DLD1 (cell line): ENCODE results near the gene CDY2A.
"Not testable (repeated sequence)": the region's sequence is repeated elsewhere in the genome, so short reads cannot be mapped to it uniquely, and the experiment has no call there.

Experiments
- in situ Hi-C: cut with HindIII; loops from 2 replicates; pipeline ENCODE4 v1.10.0; 2017; ENCODE audit warnings: low sequenced_read_pairs

Gene CDY2A, protein sequence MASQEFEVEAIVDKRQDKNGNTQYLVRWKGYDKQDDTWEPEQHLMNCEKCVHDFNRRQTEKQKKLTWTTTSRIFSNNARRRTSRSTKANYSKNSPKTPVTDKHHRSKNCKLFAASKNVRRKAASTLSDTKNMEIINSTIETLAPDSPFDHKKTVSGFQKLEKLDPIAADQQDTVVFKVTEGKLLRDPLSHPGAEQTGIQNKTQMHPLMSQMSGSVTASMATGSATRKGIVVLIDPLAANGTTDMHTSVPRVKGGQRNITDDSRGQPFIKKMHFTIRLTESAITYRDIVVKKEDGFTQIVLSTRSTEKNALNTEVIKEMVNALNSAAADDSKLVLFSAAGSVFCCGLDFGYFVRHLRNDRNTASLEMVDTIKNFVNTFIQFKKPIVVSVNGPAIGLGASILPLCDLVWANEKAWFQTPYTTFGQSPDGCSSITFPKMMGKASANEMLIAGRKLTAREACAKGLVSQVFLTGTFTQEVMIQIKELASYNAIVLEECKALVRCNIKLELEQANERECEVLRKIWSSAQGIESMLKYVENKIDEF

DNA sequence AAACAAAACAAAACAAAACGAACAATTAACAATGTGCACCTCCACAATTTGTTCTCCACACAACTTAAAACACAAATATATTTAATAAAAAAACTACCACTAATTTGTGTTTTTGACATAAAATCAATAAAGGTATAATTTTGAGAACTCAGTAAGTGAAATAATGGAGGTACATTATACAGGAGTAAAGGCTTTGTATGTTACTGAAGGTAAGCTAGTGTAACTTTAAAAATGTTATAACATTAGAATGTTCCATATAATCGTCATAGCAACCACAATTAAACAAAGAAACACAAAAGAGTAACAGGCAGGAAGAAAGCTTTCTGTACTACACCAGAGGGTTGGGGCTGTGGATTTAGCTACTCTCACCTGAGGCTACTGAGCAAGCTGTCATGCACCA lies at the start of gene CDY2A:
Gene CDY2A (plus strand): TSS at position 301 of the 400 bp plus-strand sequence. CDS start 328 bp downstream, outside the sequence.
- in situ Hi-C loops, result not testable (repeated sequence)

GRCh38 chrY:17997586-17997985 lies 28.0 kb upstream of the CDY2A start:
- in situ Hi-C loops, result not testable (repeated sequence)

DNA sequence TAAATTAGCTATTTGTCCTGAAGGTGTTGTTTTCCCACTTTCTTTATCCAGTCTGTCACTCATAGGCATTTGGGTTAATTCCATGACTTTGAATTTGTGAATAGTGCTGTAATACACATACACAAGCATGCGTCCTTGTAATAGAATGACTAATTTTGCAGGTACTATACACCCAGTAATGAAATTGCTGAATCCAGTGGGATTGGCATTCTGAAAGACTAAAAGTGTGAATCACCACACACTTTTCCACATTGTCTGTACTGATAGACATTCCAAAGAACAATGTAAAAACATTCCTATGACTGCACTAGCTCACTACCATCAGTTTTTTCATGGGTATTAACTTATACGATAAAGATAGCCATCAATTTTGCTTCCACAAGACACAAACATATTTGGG lies 27.3 kb upstream of the CDY2A start:
- in situ Hi-C loops, result not testable (repeated sequence)

DNA sequence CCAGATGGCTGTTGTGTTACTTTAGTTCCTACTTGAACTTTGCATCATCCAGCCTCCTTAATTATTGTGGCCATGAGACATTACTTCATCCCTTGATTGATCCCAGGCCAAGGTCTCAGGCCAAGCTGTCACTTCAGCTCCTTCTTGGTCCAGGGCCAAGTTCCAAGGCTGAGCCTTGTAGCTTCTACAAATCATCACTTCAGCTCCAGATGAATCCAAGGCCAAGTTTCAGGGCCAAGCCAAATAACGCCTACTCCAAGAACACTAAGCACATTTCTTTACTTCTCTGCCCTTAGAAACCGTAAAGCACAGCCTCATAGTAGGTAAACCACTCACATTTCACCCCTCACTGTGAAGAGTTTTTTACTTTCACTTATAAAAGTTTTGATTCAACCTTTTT lies 1.7 kb upstream of the CDY2A start:
- in situ Hi-C loops, result not testable (repeated sequence)

- in situ Hi-C loops, result not testable (repeated sequence)
These were observed 3.3 kb downstream of the CDY2A start for GRCh38 chrY:18028845-18029244.

- in situ Hi-C loops, result not testable (repeated sequence)
These were observed 4.6 kb downstream of the CDY2A start for GRCh38 chrY:18030178-18030577.

DNA sequence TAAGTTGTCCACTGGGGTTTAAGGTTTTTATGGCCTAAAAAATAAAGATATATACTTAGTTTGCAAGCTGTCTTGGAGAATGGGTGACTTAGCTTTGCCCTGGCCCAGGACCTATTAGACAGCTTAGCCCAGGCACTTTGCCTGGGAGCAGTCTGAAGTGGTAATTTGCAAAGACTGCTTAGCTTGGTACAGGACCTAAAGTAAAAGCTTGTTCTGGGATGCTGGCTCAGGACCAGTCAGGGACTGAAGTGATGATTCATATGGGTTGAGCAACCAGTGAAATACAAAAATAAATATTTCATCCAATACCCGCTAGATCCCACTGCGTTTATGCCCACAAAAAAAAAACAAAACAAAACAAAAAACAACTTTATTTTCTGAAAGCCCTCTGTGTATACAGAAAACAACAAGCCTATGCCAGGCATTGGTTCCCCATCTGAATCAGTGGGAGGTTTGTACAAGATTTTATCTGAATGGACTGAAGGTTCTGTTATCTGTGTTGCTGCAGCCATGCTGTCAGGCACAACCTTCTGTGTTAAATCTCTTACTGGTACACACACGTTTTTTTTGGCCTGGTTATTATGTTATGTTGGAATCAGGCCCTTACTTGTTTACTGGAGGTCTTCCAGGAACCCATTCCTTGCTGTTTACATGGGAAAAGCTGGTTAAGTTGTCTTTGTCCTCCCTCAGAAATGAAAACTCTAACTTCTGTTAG lies 8.7 kb downstream of the CDY2A start:
- in situ Hi-C loops, result not testable (repeated sequence)

- in situ Hi-C loops, result not testable (repeated sequence)
These were observed 9.3 kb downstream of the CDY2A start for GRCh38 chrY:18034864-18035263.

GRCh38 chrY:18044990-18045389 lies 19.4 kb downstream of the CDY2A start:
- in situ Hi-C loops, result not testable (repeated sequence)

GRCh38 chrY:18048149-18049040 lies 22.8 kb downstream of the CDY2A start:
- in situ Hi-C loops, result not testable (repeated sequence)

- in situ Hi-C loops, result not testable (repeated sequence)
These were observed 23.5 kb downstream of the CDY2A start for GRCh38 chrY:18049061-18049460.

- in situ Hi-C loops, result not testable (repeated sequence)
These were observed 30.9 kb downstream of the CDY2A start for GRCh38 chrY:18056473-18056872.

DNA sequence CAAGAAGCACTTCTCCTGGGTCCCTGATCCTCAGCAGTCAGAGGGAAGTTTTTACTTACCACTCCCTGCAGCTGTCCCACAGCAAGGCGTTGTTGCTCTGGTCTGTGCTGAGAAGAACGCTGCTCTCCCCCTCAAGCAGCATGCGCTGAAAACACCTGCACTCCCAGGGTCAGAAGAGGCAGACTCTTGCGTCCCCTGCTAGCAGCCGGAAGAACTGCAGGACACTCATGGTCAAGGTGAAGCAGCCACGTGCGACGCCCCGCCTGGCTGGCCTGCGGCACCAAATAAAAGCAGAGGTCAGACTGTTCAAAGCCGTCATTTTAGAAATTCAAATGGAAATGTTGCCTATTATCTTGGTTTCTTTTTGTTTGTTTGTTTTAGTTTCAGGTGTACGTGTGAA lies 47.9 kb downstream of the CDY2A start:
- in situ Hi-C loops, result not testable (repeated sequence)
